Mesendoderm (in vitro differentiated cells): ENCODE results near the gene PLCG2.

ENCODE experiments used
- DNase-seq: peaks from one replicate; pipeline ENCODE4 v3.0.0; 2013
- H2AK5ac ChIP-seq: 2 replicates; pipeline ENCODE4 v1.6.1; 2013; ENCODE audit warnings: low read length, inconsistent platforms
- H2BK120ac ChIP-seq: 2 replicates; pipeline ENCODE4 v1.6.1; 2013; ENCODE audit warnings: low read depth, mild to moderate bottlenecking, low read length, moderate library complexity, mixed read lengths
- H2BK15ac ChIP-seq: replicated peaks from 2 replicates; pipeline ENCODE4 v1.6.1; 2013; ENCODE audit warnings: low read depth, mild to moderate bottlenecking, moderate library complexity
- H2BK5ac ChIP-seq: 2 replicates; pipeline ENCODE4 v1.6.1; 2013; ENCODE audit warnings: low read length, inconsistent platforms
- H3K18ac ChIP-seq: 2 replicates; pipeline ENCODE4 v1.6.1; 2013; ENCODE audit warnings: mild to moderate bottlenecking, low read length, mixed read lengths
- H3K23ac ChIP-seq: one replicate; pipeline ENCODE4 v1.6.1; 2013; ENCODE audit warnings: low read length
- H3K27ac ChIP-seq: 2 replicates; pipeline ENCODE4 v1.5.1; 2013; ENCODE audit warnings: low read depth, mild to moderate bottlenecking, inconsistent platforms, low read length, moderate library complexity
- H3K27me3 ChIP-seq: 2 replicates; pipeline ENCODE4 v1.6.1; 2013; ENCODE audit warnings: low read length, control low read depth, mild to moderate bottlenecking, inconsistent platforms; ENCODE audit not compliant: insufficient read depth, poor library complexity
- H3K36me3 ChIP-seq: 2 replicates; pipeline ENCODE4 v1.6.1; 2013; ENCODE audit warnings: low read length, inconsistent platforms; ENCODE audit not compliant: control insufficient read depth, insufficient read depth
- H3K4ac ChIP-seq: one replicate; pipeline ENCODE4 v1.6.1; 2013; ENCODE audit warnings: low read depth, mild to moderate bottlenecking, low read length, moderate library complexity
- H3K4me1 ChIP-seq: 2 replicates; pipeline ENCODE4 v1.6.1; 2013; ENCODE audit warnings: low read depth, low read length, inconsistent platforms; ENCODE audit not compliant: control insufficient read depth
- H3K4me2 ChIP-seq: 2 replicates; pipeline ENCODE4 v1.6.1; 2013; ENCODE audit warnings: low read length
- H3K4me3 ChIP-seq: 2 replicates; pipeline ENCODE4 v1.5.1; 2013; ENCODE audit warnings: mild to moderate bottlenecking, low read length
- H3K56ac ChIP-seq: one replicate; pipeline ENCODE4 v1.6.1; 2013; ENCODE audit warnings: low read length
- H3K79me1 ChIP-seq: 2 replicates; pipeline ENCODE4 v1.6.1; 2013; ENCODE audit warnings: low read length, inconsistent platforms
- H3K79me2 ChIP-seq: 2 replicates; pipeline ENCODE4 v1.6.1; 2013; ENCODE audit warnings: mild to moderate bottlenecking, low read length; ENCODE audit not compliant: control insufficient read depth, insufficient read depth
- H3K9ac ChIP-seq: 2 replicates; pipeline ENCODE4 v1.6.1; 2013; ENCODE audit warnings: low read length, inconsistent platforms
- H4K5ac ChIP-seq: one replicate; pipeline ENCODE4 v1.6.1; 2013; ENCODE audit warnings: low read length
- H4K8ac ChIP-seq: one replicate; pipeline ENCODE4 v1.6.1; 2013; ENCODE audit warnings: low read depth, mild to moderate bottlenecking, control low read depth, low read length, moderate library complexity
- WGBS: extraction: QIAGEN DNeasy Blood & Tissue Kit; methylation state at CpG from one replicate; pipeline ENCODE4 v1.1.7; 2013; ENCODE audit warnings: low lambda C conversion rate, missing lambda C conversion rate; ENCODE audit not compliant: insufficient coverage; ENCODE audit errors: extremely low coverage; 5-methylcytosine and 5-hydroxymethylcytosine counted together

Gene PLCG2

GRCh38 chr16:81846105-81846504 lies 67.0 kb downstream of the PLCG2 start:
- no peak overlapping the region for H2BK5ac ChIP-seq
- H3K27me3 ChIP-seq: no peaks in the 10 kb centered on the region
- H3K4me1 ChIP-seq: peaks cover 3% of the 10 kb centered on the region
- no peak for DNase-seq
- no peak overlapping the region for H2AK5ac ChIP-seq
- no peak overlapping the region for H3K4me2 ChIP-seq
- H3K4me3 ChIP-seq: no peak overlapping the region
- no CpG with 5 or more reads among the region's 4 CpGs for WGBS
- H3K27ac ChIP-seq: no peak overlapping the region
- no peak overlapping the region for H4K8ac ChIP-seq
- H2BK120ac ChIP-seq: no peak overlapping the region
- no peak overlapping the region for H3K4ac ChIP-seq
- no peak overlapping the region for H4K5ac ChIP-seq
- H3K36me3 ChIP-seq: no peaks in the 10 kb centered on the region
- no peak overlapping the region for H3K9ac ChIP-seq
- H3K79me1 ChIP-seq: no peaks in the 10 kb centered on the region
- H2BK15ac ChIP-seq: no peak overlapping the region
- no peaks in the 10 kb centered on the region for H3K79me2 ChIP-seq
- H3K23ac ChIP-seq: no peak overlapping the region
- no peak overlapping the region for H3K18ac ChIP-seq
- no peak overlapping the region for H3K56ac ChIP-seq

- no peak overlapping the region for H4K5ac ChIP-seq
Measured at GRCh38 chr16:81848306-81848853, 69.3 kb downstream of the PLCG2 start.

GRCh38 chr16:81850197-81850944 lies 71.3 kb downstream of the PLCG2 start:
- Histone ChIP-seq H2BK5ac (no peak overlapping the region), H4K5ac (no peak overlapping the region), H2BK120ac (no peak overlapping the region), H3K36me3 (no peaks in the 10 kb centered on the region), H3K4me3 (no peak overlapping the region), H3K4me2 (no peak overlapping the region), H2BK15ac (no peak overlapping the region), H3K23ac (no peak overlapping the region), H3K18ac (no peak overlapping the region), H4K8ac (no peak overlapping the region), H3K56ac (no peak overlapping the region), H3K79me2 (no peaks in the 10 kb centered on the region), H3K27me3 (no peaks in the 10 kb centered on the region), H2AK5ac (no peak overlapping the region), H3K9ac (no peak overlapping the region), H3K27ac (no peak overlapping the region), H3K4me1 (peaks cover 3% of the 10 kb centered on the region), H3K79me1 (no peaks in the 10 kb centered on the region), H3K4ac (no peak overlapping the region)
- WGBS: no CpG with 5 or more reads among the region's 10 CpGs
- DNase-seq: no peak

More at GRCh38 chr16:81848306-81848853, 69.3 kb downstream of the PLCG2 start:
- no peak for DNase-seq
- H3K4me1 ChIP-seq: peaks cover 3% of the 10 kb centered on the region
- no CpG with 5 or more reads among the region's 4 CpGs for WGBS
- H3K27me3 ChIP-seq: no peaks in the 10 kb centered on the region
- H3K56ac ChIP-seq: no peak overlapping the region
- H4K8ac ChIP-seq: no peak overlapping the region
- H2BK5ac ChIP-seq: no peak overlapping the region
- H3K18ac ChIP-seq: no peak overlapping the region
- H3K4me2 ChIP-seq: no peak overlapping the region
- H3K79me1 ChIP-seq: no peaks in the 10 kb centered on the region
- no peaks in the 10 kb centered on the region for H3K36me3 ChIP-seq
- no peak overlapping the region for H3K9ac ChIP-seq
- no peak overlapping the region for H2BK120ac ChIP-seq
- no peak overlapping the region for H3K27ac ChIP-seq
- H3K4me3 ChIP-seq: no peak overlapping the region
- H3K4ac ChIP-seq: no peak overlapping the region
- H2BK15ac ChIP-seq: no peak overlapping the region
- H2AK5ac ChIP-seq: no peak overlapping the region
- H3K79me2 ChIP-seq: no peaks in the 10 kb centered on the region
- H3K23ac ChIP-seq: no peak overlapping the region

- H3K79me2 ChIP-seq: no peaks in the 10 kb centered on the region
- H3K4me1 ChIP-seq: peaks cover 3% of the 10 kb centered on the region
- WGBS: no CpG with 5 or more reads among the region's 2 CpGs
- H2BK5ac ChIP-seq: no peak overlapping the region
- DNase-seq: no peak
- no peaks in the 10 kb centered on the region for H3K36me3 ChIP-seq
- H3K27ac ChIP-seq: no peak overlapping the region
- H3K4me2 ChIP-seq: no peak overlapping the region
- no peak overlapping the region for H4K8ac ChIP-seq
- no peak overlapping the region for H3K4ac ChIP-seq
- H2AK5ac ChIP-seq: no peak overlapping the region
- no peaks in the 10 kb centered on the region for H3K27me3 ChIP-seq
- no peak overlapping the region for H3K4me3 ChIP-seq
- H3K79me1 ChIP-seq: no peaks in the 10 kb centered on the region
- H3K56ac ChIP-seq: no peak overlapping the region
- H3K9ac ChIP-seq: no peak overlapping the region
- no peak overlapping the region for H2BK15ac ChIP-seq
- no peak overlapping the region for H3K23ac ChIP-seq
- no peak overlapping the region for H3K18ac ChIP-seq
- no peak overlapping the region for H2BK120ac ChIP-seq
- H4K5ac ChIP-seq: no peak overlapping the region
Measured at GRCh38 chr16:81852347-81852746, 73.3 kb downstream of the PLCG2 start.

GRCh38 chr16:81855552-81856153 lies 76.6 kb downstream of the PLCG2 start:
- Histone ChIP-seq H3K27ac (no peak overlapping the region), H3K23ac (no peak overlapping the region), H2AK5ac (no peak overlapping the region), H3K9ac (no peak overlapping the region), H2BK120ac (no peak overlapping the region), H4K5ac (no peak overlapping the region), H3K4ac (no peak overlapping the region), H3K4me2 (no peak overlapping the region), H3K18ac (no peak overlapping the region), H3K4me1 (no peaks in the 10 kb centered on the region), H4K8ac (no peak overlapping the region), H3K79me1 (no peaks in the 10 kb centered on the region), H2BK15ac (no peak overlapping the region), H3K36me3 (no peaks in the 10 kb centered on the region), H2BK5ac (no peak overlapping the region), H3K27me3 (no peaks in the 10 kb centered on the region), H3K4me3 (no peak overlapping the region), H3K56ac (no peak overlapping the region), H3K79me2 (no peaks in the 10 kb centered on the region)
- WGBS: no CpG with 5 or more reads among the region's 8 CpGs
- DNase-seq: peak; percentile 59
